ENCODE results near the gene P2RX6.

The P2RX6 gene

GRCh38 chr22:20974336-20974955, 40.5 kb upstream of the P2RX6 start:
- H3K4me3 ChIP-seq (replicated peaks; ENCODE audit: low read depth, low read length) = no peak overlapping the region
- no peak for TF ChIP-seq CTCF (IDR thresholded peaks at IDR 0.05; ENCODE audit: insufficient read depth, low read length, poor library complexity, severe bottlenecking)
- no peaks in the 10 kb centered on the region for H3K27me3 ChIP-seq (replicated peaks; ENCODE audit: control insufficient read depth, insufficient read depth, low read length)
- H3K36me3 ChIP-seq (ENCODE audit: control insufficient read depth, insufficient read depth, low read length) = no peaks in the 10 kb centered on the region
- DNase-seq (ENCODE audit: extremely low read depth, insufficient read length) = no peak

GRCh38 chr22:20975541-20976290, 39.2 kb upstream of the P2RX6 start:
- H3K27me3 ChIP-seq (replicated peaks; ENCODE audit: control insufficient read depth, insufficient read depth, low read length) = no peaks in the 10 kb centered on the region
- TF ChIP-seq CTCF (IDR thresholded peaks at IDR 0.05; ENCODE audit: insufficient read depth, low read length, poor library complexity, severe bottlenecking) = no peak
- no peak for DNase-seq (ENCODE audit: extremely low read depth, insufficient read length)
- no peaks in the 10 kb centered on the region for H3K36me3 ChIP-seq (ENCODE audit: control insufficient read depth, insufficient read depth, low read length)
- no peak overlapping the region for H3K4me3 ChIP-seq (replicated peaks; ENCODE audit: low read depth, low read length)

GRCh38 chr22:20976291-20976877, 38.6 kb upstream of the P2RX6 start:
- Histone ChIP-seq H3K27me3 (replicated peaks; ENCODE audit: control insufficient read depth, insufficient read depth, low read length) (no peaks in the 10 kb centered on the region), H3K36me3 (ENCODE audit: control insufficient read depth, insufficient read depth, low read length) (no peaks in the 10 kb centered on the region), H3K4me3 (replicated peaks; ENCODE audit: low read depth, low read length) (no peak overlapping the region)
- no peak for DNase-seq (ENCODE audit: extremely low read depth, insufficient read length)
- TF ChIP-seq CTCF (IDR thresholded peaks at IDR 0.05; ENCODE audit: insufficient read depth, low read length, poor library complexity, severe bottlenecking) = no peak

GRCh38 chr22:20977019-20977418, 37.9 kb upstream of the P2RX6 start:
- no peak for DNase-seq (ENCODE audit: extremely low read depth, insufficient read length)
- H3K27me3 ChIP-seq (replicated peaks; ENCODE audit: control insufficient read depth, insufficient read depth, low read length) = no peaks in the 10 kb centered on the region
- TF ChIP-seq CTCF (IDR thresholded peaks at IDR 0.05; ENCODE audit: insufficient read depth, low read length, poor library complexity, severe bottlenecking) = no peak
- H3K36me3 ChIP-seq (ENCODE audit: control insufficient read depth, insufficient read depth, low read length) = no peaks in the 10 kb centered on the region
- no peak overlapping the region for H3K4me3 ChIP-seq (replicated peaks; ENCODE audit: low read depth, low read length)

GRCh38 chr22:20977516-20978170, 37.3 kb upstream of the P2RX6 start:
- no peaks in the 10 kb centered on the region for H3K36me3 ChIP-seq (ENCODE audit: control insufficient read depth, insufficient read depth, low read length)
- no peak for TF ChIP-seq CTCF (IDR thresholded peaks at IDR 0.05; ENCODE audit: insufficient read depth, low read length, poor library complexity, severe bottlenecking)
- H3K4me3 ChIP-seq (replicated peaks; ENCODE audit: low read depth, low read length) = no peak overlapping the region
- DNase-seq (ENCODE audit: extremely low read depth, insufficient read length) = no peak
- H3K27me3 ChIP-seq (replicated peaks; ENCODE audit: control insufficient read depth, insufficient read depth, low read length) = no peaks in the 10 kb centered on the region
